HG03025 (cell line): ENCODE results near the gene ELK3.

Experiments
- ATAC-seq: cut with Tn5 transposase; IDR thresholded peaks from one replicate; pipeline ENCODE4 v1.9.1; 2021; ENCODE audit warnings: mild to moderate bottlenecking, moderate library complexity; ENCODE audit not compliant: unreplicated experiment, low FRiP score

The ELK3 gene

DNA sequence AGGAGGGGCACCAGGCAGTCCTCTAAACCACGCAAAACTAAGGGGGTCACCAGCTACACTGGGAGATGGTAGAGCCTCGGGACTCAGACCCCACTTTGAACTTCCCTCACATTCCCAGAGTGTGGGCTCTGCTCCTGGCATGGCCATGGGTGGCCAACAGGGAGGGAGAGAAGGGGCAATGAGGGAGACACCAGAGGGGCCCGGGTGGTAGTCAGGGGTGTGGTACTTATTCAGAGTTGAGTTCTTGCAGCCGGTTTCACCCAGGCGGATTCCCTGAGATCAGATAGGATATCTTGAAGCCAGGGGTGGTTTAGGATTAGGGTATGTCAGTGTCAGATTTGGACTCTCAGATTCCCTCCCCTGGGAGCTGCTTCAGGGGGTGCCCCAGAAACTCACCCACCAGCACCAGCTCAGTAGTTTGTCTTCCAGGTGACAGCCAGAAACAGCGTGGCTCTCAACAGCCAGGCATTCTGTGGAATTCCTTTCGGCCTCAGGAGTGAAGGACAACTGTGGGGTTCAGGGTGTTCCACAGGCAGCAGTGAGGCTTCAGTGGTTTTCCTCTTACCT is 56.0 kb downstream of the ELK3 start:
- ATAC-seq, result no peak

DNA sequence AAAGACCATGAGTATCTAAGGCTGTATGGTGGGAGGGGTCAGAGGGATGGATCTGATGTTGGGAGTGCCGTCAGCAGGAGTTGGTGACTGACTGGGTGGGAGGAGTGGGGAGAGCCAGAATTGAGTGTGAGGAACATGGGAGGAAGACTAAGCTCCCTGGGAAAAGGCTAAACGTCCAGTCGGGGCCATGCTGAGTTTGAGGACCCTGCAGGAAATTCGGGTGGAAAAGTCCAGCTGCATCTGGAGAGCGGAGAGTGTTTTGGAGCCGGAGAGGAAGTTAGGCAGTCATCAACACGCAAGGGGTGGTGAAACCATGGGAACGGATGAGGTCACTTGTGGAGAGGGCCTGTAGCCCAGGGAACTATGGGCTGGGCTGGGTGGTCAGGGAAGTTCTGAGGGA is 60.9 kb downstream of the ELK3 start:
- no peak for ATAC-seq

DNA sequence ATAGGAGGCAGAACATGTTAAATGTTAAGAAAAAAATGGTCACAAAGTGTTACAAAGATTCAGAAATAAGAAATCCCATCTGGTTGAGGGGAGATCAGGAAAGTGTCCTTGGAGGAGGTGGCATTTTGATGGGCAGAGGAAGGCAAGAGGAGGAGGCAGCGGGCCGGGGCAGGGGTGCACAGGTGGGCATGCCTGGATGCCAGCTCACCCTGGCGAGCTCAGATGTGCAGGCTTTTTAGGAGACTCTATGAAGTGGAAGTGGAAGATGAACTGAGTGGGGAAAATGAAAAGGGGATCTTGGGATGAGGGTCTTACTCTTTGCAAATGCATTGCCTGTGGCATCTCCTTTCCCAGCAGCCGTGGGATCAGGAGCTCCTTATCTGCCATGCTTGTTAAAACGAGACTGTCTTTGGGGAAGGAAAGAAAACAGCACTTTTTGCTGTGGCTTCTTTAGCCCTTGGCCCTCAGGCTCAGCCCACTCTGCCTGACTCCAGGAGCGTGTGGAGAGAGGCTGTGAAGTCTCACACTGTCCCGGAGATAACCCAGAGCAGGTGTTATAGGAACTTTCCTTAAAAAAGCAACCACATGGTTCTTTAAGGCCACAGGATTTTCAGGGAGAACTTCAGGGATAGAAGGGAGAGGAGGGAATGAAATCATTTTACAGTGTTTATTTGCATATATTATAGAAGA is 62.6 kb downstream of the ELK3 start:
- ATAC-seq, result no peak

DNA sequence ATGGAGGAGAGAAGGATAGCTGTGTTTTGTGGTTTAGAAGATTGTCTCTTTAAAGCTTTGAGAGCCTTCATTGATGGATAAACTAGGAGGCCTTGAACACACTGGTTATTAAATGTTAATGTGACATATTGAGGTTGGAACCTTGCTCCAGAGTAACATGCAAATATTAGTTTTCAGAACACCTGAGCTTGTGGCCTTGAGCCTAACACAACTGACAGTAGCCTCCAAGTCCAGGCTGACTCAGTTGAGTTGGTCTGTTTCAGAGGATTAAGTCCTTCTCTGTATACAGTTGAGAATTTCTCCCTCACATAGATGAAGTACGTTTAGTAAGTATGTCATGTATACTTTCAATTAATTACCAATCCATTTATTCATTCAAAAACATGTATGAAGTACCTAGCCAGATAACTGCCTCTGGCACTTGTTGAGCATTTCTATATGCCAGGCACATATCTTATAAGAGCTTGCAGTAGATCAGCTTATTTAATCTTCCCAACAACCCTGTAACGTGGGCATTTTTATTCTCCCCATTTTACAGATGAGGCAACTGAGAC is 63.5 kb downstream of the ELK3 start:
- no peak for ATAC-seq

DNA sequence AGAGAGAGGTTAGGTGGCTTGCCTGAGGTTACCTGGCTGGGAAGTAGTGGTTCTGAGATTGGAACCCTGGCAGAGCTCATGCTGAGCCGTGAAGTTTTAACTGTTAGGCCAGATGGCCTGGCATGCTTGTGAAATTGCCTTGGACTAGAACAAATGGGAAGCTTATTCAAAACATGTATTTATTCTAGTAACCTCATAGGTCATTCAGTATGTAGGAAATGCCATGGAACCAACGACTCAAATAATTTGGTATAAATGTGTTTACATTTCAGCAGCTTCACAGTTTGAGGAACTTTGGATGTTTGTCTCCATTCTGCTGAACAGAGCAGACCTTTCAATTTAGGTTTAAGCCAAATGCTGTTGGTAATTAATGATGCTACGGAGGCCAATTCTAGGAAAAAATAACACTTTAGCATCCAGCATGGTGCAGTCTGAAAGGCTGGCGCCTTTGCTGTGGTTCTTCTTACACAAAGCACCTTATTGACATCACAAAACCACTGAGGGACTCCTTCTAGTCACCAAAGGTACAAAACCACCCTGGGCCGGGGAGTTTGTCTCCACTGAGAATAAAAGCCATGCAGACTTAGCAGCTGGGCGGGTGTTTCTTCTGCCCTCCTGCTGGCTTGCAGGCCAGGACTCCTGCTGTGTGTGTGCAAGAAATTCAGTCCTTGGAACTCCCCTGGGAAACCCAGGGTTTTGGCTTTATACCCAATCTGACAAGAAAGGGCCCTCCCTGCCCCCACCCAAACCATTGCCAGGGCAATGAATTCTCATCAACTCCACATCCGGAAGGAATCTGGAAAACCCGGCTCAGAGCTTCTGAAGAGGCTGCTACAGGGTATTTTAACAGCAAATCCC is 64.2 kb downstream of the ELK3 start:
- no peak for ATAC-seq

DNA sequence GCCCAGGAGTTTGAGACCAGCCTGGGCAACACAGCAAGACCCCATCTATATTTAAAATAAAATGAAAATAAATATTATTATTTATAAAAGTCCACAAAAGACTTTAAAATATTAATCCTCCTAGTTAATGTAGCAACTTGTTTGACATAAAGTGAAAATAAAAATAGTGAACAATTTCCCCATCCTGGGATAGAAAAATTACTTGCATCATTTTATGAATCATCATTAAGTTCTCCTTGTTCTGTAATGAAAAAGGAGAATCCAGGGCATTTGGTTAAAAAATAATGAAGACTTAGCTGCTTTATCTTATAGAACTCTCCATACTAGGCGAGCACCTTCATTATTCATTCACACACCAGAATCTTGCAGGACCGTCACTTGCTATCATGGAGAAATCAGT is 66.1 kb downstream of the ELK3 start:
- ATAC-seq, result no peak

DNA sequence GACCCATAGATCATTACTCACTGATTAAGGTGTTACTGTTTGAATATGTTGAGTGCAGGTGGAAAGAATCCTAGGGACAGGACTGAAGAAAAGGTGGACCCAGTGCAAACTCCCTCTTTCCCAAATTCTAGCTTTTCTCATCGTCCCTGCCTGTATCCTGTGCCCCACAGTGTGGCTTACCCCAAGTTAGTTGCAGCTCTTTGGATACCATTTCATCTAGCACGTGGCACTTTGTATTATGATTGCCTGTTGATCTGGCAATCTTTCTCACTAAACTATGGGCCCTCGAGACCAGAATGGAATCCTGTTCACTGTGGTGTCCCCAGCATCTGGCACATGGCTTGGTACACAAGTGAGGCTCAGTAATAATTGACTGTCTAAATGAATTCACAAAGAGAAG is 66.5 kb downstream of the ELK3 start:
- ATAC-seq, result no peak

DNA sequence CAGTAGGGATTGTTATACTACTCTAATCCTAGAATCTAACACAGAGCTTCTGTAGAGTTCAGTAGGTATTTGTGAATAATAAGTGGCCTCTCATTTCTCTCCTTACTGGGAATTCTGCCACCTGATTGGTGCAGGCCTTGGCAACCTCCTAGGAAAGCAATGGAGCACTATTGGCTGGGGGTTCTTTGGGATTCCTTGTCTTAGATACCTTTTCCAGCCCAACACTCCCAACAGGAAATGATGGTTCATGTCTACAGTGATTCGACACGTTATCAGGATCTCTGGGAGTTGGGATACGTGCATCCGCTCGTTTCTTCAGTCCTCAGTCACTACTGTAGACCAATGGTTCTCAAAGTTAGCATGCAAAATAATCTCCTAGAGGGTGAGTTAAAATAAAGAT is 67.4 kb downstream of the ELK3 start:
- ATAC-seq, result no peak

DNA sequence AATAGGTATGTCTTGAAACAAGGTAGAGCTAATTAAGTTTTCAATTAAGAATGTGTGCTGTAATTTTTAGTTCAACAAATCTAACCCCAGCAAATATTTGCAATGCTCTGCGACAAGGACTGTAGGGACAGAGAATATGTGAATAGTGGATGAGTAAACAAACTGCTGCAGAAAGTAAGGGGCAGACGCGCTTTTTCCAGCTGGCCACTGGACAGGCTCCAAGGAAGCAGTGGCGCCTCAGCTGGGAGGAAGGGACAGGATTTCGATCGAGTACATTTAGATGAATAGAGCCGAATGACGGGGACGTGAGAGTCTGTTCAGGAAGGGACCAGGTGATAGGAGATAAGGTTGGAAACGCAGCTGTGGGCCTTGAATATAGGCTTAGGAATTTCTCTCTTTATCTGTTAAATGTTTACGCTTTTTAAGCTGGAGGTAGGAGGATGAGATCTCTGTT is 69.3 kb downstream of the ELK3 start:
- ATAC-seq, result no peak

DNA sequence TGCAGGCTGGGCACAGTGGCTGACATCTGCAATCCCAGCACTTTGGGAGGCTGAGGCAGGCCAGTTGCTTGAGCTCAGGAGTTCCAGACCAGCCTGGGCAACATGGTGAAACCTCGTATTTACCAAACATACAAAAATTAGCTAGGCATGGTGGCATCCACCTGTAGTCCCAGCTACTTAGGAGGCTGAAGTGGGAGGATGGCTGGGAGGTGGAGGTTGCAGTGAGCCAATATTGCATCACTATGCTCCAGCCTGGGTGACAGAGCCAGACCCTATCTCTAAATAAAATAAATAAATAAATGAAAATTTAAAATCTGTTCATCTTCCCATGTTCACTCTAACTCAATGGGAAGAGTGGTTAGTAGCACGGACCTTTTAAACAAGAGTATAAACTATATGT is 71.2 kb downstream of the ELK3 start:
- ATAC-seq, result no peak

DNA sequence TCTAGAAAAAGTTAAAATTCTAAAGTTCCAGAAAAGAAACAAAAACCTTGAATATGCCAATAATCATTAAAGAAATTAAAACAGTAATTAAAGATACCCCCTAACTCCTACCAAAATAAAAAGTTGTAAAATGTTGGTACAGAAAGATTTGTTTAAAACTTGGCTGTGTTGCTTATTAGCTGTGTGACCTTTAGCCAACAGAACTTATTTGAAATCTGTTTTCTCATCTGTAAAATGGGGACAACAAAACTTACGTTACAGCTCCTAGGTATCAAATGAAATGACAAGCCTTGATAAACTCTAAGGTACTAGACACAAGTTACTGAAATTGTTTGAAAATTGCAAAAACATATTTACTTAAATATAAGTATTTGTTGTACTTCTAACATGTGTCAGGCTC is 71.7 kb downstream of the ELK3 start:
- ATAC-seq, result no peak

DNA sequence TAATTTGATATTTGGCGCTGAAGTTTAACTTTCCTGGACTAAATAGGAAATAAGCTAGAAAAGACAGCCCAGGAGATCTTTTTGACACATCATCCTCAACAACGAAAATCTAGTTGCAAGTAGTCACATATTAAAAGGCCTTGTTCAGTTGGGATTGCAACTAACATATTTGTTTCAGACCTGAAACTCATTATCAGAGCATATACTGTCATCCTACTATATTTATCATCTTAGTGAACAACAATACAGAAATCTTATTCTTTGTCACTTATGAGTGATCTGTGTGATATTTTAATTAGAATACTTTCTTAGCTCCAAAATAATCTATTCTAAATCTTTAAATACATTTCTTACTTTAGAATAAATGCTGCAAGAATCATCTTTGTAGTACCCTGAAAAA is 72.1 kb downstream of the ELK3 start:
- ATAC-seq, result no peak

DNA sequence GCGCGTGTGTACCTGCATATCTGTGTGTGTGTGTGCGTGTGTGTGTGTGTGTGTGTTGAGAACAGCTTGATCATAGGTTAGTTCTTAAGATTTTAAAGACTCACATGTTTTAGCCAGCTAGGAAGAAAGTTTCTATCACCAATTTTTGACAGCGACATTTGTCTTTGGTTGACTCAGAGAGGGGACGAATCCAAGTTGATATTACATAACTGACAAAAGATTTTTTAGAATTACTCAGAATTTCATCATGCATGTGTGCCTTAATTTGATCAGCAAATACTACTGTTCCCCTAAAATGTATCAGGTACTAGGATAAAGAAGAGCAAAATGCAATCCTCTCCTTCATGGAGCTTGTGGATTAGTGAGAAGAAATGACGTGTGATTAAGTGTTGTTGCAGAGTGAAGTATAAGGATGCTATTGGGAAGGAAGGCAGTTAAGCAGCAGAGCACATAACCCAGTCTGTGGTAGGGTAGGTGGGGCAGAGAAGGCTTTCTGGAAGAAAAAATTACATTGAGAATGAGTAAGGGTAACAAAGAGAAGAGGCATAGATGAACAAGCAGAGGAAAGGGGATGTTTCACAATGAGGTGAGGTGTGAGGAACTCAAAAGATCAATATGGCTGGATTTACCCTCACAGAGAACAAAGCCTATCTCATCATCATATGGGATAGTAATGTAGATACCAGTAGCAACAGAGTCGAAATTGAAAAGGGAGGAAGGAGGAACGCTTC is 77.5 kb downstream of the ELK3 start:
- no peak for ATAC-seq

DNA sequence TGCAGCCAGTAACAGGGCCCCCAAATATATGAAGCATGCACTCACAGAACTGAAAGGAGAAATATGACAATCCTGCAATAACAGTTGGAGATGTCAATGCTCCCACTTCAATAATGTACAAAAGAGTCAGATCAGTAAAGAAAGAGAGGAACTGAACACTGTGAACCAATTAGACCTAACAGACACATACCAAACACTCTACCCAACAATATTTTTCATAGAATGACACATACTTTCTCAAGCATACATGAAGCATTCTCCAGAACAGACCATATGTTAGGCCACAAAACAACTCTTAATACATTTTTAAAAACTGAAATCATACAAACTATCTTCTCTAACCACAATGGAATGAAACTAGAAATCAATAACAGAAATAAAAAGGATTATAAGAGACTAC is 80.2 kb downstream of the ELK3 start:
- no peak for ATAC-seq

DNA sequence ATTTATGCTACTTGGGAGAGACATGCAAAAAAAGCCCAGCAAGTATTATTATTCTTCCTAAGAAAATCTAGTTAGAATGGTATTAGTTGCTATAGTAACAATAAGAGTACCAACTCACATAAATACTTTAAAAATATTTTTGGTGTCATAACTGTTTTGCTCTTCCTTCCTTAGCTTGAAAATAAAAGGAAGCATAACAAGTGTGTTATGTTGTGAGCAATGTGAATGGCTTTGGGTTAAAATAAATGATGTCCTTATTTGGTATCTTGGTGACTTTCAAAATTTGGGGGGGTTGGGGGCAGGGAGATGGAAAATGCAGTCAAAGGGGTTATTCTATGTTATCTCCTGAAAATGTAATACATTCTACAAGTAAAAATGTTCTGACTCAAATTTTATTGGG is 91.0 kb downstream of the ELK3 start:
- ATAC-seq, result no peak

DNA sequence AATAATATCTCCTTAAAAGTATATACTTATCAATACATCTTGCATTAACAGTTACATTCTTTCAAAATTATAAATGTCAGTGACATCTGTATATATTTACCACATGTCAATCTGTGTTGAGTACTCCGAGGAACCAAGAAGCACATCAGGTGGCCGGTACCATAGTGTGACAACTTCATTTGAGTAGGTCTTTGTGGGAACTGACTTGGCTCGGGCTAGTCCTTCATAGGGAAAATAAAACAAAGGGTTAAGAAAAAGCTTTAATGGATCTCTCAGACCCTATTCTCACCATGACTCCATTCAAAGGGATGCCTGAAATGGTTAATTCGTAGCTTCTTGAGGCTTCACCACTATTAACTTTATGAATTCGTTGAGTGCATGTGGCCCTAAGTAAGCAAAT is 94.9 kb downstream of the ELK3 start:
- ATAC-seq, result no peak

DNA sequence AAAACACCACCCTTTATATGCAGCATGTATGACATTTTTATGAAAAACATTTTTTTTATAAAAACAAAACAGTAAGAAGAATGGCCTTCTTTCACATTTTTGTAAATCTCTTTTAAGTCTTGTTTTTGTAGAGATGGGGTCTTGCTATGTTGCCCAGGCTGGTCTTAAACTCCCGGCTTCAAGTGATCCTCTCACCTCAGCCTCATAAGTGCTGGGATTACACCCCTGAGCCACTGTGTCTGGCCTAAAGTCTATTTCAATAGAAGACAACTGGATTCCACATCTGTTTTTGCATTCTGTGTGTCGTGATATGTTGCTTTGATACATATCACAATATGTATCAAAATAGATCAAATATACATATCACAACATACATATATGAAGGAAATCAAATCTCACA is 98.9 kb downstream of the ELK3 start:
- no peak for ATAC-seq

DNA sequence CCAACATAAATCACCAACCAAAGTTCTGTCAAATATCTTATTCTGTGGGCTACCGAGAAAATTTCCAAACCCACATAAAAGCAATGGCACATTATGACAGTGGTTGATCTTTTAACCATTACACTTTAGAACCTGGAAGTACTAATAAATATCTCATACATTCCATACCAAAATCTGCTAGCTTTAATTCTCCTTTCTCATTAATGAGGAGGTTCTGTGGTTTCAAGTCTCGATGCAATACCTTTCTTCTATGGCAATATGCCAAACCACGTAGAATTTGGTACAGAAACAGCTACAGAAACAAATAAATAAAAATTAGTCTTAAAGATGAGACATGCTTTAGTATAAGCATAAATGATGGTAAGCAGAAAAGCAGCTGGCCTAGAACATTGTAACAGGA is 100.7 kb downstream of the ELK3 start:
- ATAC-seq, result no peak

DNA sequence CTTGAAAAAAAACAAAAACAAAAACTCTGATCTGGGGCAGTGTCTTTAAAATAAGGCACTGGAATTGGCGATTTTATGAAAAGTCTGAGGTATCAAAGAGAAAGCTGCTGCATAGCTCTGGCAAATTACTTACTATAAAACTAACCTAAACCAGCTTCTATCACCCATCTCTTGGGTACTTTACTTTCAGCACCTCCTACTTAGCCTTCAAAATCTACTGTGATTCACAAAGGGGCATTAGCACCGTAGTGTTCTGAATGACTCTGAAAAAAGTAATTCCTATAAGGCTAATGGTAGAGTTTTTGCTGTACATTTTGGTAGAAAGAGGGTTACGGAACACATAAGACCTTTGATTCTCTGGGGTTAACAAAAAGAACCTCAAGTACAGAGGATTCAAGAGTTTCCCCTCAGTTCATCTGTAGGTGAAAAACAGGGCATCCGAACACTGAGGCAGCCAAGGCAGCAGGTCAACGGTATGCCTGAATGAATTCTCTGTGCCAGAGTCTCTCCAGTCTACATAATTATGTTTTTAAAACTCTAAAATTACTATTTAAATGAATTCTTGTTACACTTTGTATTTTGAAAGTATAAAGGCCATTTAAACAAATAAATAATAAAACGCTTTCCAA is 101.5 kb downstream of the ELK3 start:
- no peak for ATAC-seq

DNA sequence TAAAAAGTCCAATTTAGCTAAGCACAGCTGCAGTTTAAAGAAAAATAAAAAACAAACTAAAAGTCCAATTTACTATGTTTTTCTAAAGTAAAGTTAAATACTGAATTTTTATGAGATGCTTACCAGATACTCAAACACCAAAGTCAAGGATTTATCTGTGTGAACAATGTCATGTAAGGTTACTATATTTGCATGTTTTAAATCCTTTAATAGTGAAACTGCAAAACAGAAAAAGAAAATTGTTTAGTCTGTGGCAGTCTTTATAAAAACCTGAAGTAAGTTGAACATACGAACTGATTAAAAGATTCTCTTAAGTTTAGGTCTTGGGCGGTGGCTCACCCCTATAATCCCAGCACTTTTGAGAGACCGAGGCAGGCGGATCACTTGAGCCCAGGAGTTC is 103.3 kb downstream of the ELK3 start:
- no peak for ATAC-seq
